ENCODE results near the gene FAM180B.
"Not testable (repeated sequence)": the region's sequence is repeated elsewhere in the genome, so short reads cannot be mapped to it uniquely, and the experiment has no call there.

FAM180B gene

GRCh38 chr11:47586098-47586855 is at the start of gene FAM180B:
TSS of gene FAM180B (plus strand) at chr11:47586678. CDS start at chr11:47586769, 91 bp downstream.
- no peak for DNase-seq

- no peak for DNase-seq
Measured at GRCh38 chr11:47536915-47537314, 49.6 kb upstream of the FAM180B start.

- DNase-seq, result peak; percentile 28
Measured at GRCh38 chr11:47538741-47539565, 47.5 kb upstream of the FAM180B start.

- no peak for DNase-seq
Measured at GRCh38 chr11:47539681-47540039, 46.8 kb upstream of the FAM180B start.

GRCh38 chr11:47541070-47541469 is 45.4 kb upstream of the FAM180B start:
- DNase-seq, result no peak

- DNase-seq, result no peak
Measured at GRCh38 chr11:47545298-47545697, 41.2 kb upstream of the FAM180B start.

- not testable (repeated sequence) for DNase-seq
Measured at GRCh38 chr11:47546274-47546673, 40.2 kb upstream of the FAM180B start.

GRCh38 chr11:47550288-47551047 is 36.0 kb upstream of the FAM180B start:
- no peak for DNase-seq

GRCh38 chr11:47551086-47551485 is 35.4 kb upstream of the FAM180B start:
- DNase-seq, result peak; percentile 36

GRCh38 chr11:47552056-47552565 is 34.4 kb upstream of the FAM180B start:
- peak; percentile 62 for DNase-seq

GRCh38 chr11:47552566-47553405 is 33.7 kb upstream of the FAM180B start, which contains the start of gene CELF1:
TSS of gene CELF1 (minus strand) at chr11:47553132. CDS start at chr11:47499523, 53,609 bp downstream.
- DNase-seq, result peak; percentile 94

- peak; percentile 87 for DNase-seq
Measured at GRCh38 chr11:47553406-47553743, 33.1 kb upstream of the FAM180B start.

- DNase-seq, result not testable (repeated sequence)
Measured at GRCh38 chr11:47557004-47557403, 29.5 kb upstream of the FAM180B start.

GRCh38 chr11:47558695-47559094 is 27.8 kb upstream of the FAM180B start:
- no peak for DNase-seq

GRCh38 chr11:47560426-47560825 is 26.1 kb upstream of the FAM180B start:
- DNase-seq, result no peak

- not testable (repeated sequence) for DNase-seq
Measured at GRCh38 chr11:47562393-47562792, 24.1 kb upstream of the FAM180B start.

- DNase-seq, result not testable (repeated sequence)
Measured at GRCh38 chr11:47564366-47564765, 22.1 kb upstream of the FAM180B start.

- DNase-seq, result peak; percentile 18
Measured at GRCh38 chr11:47564933-47565339, 21.5 kb upstream of the FAM180B start.

GRCh38 chr11:47565340-47566148 is 20.9 kb upstream of the FAM180B start, which contains the start of gene PTPMT1:
TSS of gene PTPMT1 (plus strand) at chr11:47565599. CDS start at chr11:47565623, 24 bp downstream.
- DNase-seq, result peak; percentile 85

- DNase-seq, result peak; percentile 48
Measured at GRCh38 chr11:47566149-47566698, 20.3 kb upstream of the FAM180B start.

GRCh38 chr11:47569646-47570045 is 16.8 kb upstream of the FAM180B start:
- no peak for DNase-seq
